ENCODE data around the gene ZNRF3.

- TF ChIP-seq POLR2AphosphoS5 (IDR thresholded peaks at IDR 0.05) (no peak), CTCF (IDR thresholded peaks at IDR 0.05; ENCODE audit: poor library complexity, severe bottlenecking) (no peak), RAD21 (conservative IDR thresholded peaks at IDR 0.05) (no peak), EZH2 (IDR thresholded peaks at IDR 0.05; ENCODE audit: borderline replicate concordance, insufficient read depth, low read length, poor library complexity, severe bottlenecking) (no peak)
Measured at GRCh38 chr22:28977060-28977459, 93.7 kb downstream of the ZNRF3 start.
